Natural killer cell (primary cell): ENCODE measurements around the gene PDS5B. TPM values are rescaled to one million over a fixed set of nuclear protein-coding genes. Genes with fewer than 3 reads are reported as not detected.
"Not testable (repeated sequence)": the region's sequence is repeated elsewhere in the genome, so short reads cannot be mapped to it uniquely, and the experiment has no call there.

Source experiments
- ATAC-seq, 3 donors: fragments of 150-1000 bp in 2 of 3; fragments of 200-7000 bp in 1 of 3; cut with Tn5 transposase; 1 replicate in 1 of 3; 2 replicates in 2 of 3; pipeline ENCODE4 v1.10.0; 2021; ENCODE audit warnings: mild to moderate bottlenecking in 2 of 3, moderate library complexity in 2 of 3
- DNase-seq, 2 donors: peaks; one replicate each; pipeline versions ENCODE4 v3.0.0 to v3.0.0-alpha.2; 2013 to 2021; ENCODE audit warnings: mixed read lengths in 1 of 2
- H3K27ac ChIP-seq: one replicate; pipeline ENCODE4 v1.5.1; 2013; ENCODE audit warnings: mild to moderate bottlenecking, low read length
- H3K27me3 ChIP-seq: one replicate; pipeline ENCODE4 v1.6.1; 2013; ENCODE audit warnings: low read length; ENCODE audit not compliant: control insufficient read depth, insufficient read depth
- H3K36me3 ChIP-seq: one replicate; pipeline ENCODE4 v1.6.1; 2013; ENCODE audit warnings: low read length; ENCODE audit not compliant: control insufficient read depth, insufficient read depth
- H3K4me1 ChIP-seq: one replicate; pipeline ENCODE4 v1.6.1; 2013; ENCODE audit warnings: low read length; ENCODE audit not compliant: control insufficient read depth, insufficient read depth
- H3K4me3 ChIP-seq: one replicate; pipeline ENCODE4 v1.5.1; 2013; ENCODE audit warnings: low read length
- H3K9me3 ChIP-seq: one replicate; pipeline ENCODE4 v1.6.1; 2013; ENCODE audit warnings: low read length; ENCODE audit not compliant: control insufficient read depth, insufficient read depth
- H3K27ac Mint-ChIP-seq, 2 donors: one replicate each; pipeline ENCODE4 v1.8.0; 2022; ENCODE audit warnings: mild to moderate bottlenecking in 2 of 2, mixed read lengths in 2 of 2, moderate library complexity in 1 of 2
- H3K27me3 Mint-ChIP-seq, 2 donors: one replicate each; pipeline ENCODE4 v1.8.0; 2022; ENCODE audit warnings: low read depth in 2 of 2, mixed read lengths in 2 of 2
- H3K36me3 Mint-ChIP-seq: one replicate; pipeline ENCODE4 v1.8.0; 2022; ENCODE audit warnings: mixed read lengths
- H3K4me1 Mint-ChIP-seq, 2 donors: one replicate each; pipeline ENCODE4 v1.8.0; 2022; ENCODE audit warnings: mixed read lengths in 2 of 2
- H3K4me3 Mint-ChIP-seq: one replicate; pipeline ENCODE4 v1.8.0; 2022; ENCODE audit warnings: mild to moderate bottlenecking, moderate library complexity, mixed read lengths
- H3K9me3 Mint-ChIP-seq, 2 donors: one replicate each; pipeline ENCODE4 v1.8.0; 2022; ENCODE audit warnings: mixed read lengths in 2 of 2
- WGBS: methylation state at CpG from one replicate; pipeline ENCODE4 v1.1.7; 2013; ENCODE audit warnings: missing lambda C conversion rate; ENCODE audit not compliant: insufficient coverage; 5-methylcytosine and 5-hydroxymethylcytosine counted together
- intact Hi-C: fragments of 100-400 bp; cut with micrococcal nuclease; formaldehyde crosslinking; loops from one replicate; pipeline ENCODE4 v1.14.2; 2022
- total RNA-seq, 4 donors: library from RNA; stranded (reverse); fragments of 120-200 nt in 1 of 4; gene quantifications; one replicate each; pipeline versions ENCODE4 v1.2.3 to v1.2.4, GENCODE V29; 2013 to 2022
- TF ChIP-seq, protein P1 (sequence below): fragments of 200-600 bp; IDR thresholded peaks from one replicate; pipeline ENCODE4 v1.8.0; 2022; ENCODE audit warnings: antibody characterized with exemption

Gene PDS5B
- total RNA-seq, 3 donors from 2014 or later (not counting 1 experiment from before 2014, with no cell fraction given): 59.4 to 70.6 (median 64.7) TPM

DNA sequence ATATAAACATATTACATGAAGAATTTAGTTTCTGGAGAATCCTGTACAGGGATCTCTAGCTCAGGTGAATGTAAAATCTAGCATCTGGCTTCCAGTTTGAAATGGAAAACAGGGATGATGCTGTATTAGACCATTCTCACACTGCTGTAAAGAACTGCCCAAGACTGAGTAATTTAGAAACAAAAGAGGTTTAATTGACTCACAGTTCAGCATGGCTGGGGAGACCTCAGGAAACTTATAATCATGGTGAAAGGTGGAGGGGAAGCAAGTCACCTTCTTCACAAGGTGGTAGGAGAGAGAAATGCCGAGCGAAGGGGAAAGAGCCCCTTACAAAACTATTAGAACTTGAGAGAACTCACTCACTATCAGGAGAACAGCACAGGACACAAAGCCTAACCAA is 30.6 kb upstream of the PDS5B start:
- H3K27ac ChIP-seq: no peak overlapping the region
- DNase-seq (no peak), ATAC-seq (no peak)
- H3K27me3 ChIP-seq: no peaks in the 10 kb centered on the region
- Mint-ChIP-seq H3K4me3 (no peak overlapping the region), H3K4me1 (no peaks in the 10 kb centered on the region), H3K27me3 (peaks cover 4 to 10% of the 10 kb centered on the region in 2 donors), H3K36me3 (no peaks in the 10 kb centered on the region), H3K27ac (no peak overlapping the region), H3K9me3 (no peaks in the 10 kb centered on the region)
- WGBS: no CpG with 5 or more reads among the region's 2 CpGs
- no peaks in the 10 kb centered on the region for H3K9me3 ChIP-seq
- TF ChIP-seq, protein P1, sequence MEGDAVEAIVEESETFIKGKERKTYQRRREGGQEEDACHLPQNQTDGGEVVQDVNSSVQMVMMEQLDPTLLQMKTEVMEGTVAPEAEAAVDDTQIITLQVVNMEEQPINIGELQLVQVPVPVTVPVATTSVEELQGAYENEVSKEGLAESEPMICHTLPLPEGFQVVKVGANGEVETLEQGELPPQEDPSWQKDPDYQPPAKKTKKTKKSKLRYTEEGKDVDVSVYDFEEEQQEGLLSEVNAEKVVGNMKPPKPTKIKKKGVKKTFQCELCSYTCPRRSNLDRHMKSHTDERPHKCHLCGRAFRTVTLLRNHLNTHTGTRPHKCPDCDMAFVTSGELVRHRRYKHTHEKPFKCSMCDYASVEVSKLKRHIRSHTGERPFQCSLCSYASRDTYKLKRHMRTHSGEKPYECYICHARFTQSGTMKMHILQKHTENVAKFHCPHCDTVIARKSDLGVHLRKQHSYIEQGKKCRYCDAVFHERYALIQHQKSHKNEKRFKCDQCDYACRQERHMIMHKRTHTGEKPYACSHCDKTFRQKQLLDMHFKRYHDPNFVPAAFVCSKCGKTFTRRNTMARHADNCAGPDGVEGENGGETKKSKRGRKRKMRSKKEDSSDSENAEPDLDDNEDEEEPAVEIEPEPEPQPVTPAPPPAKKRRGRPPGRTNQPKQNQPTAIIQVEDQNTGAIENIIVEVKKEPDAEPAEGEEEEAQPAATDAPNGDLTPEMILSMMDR: no peak
- intact Hi-C loops: no loop called here
- no peaks in the 10 kb centered on the region for H3K4me1 ChIP-seq
- no peaks in the 10 kb centered on the region for H3K36me3 ChIP-seq
- no peak overlapping the region for H3K4me3 ChIP-seq

DNA sequence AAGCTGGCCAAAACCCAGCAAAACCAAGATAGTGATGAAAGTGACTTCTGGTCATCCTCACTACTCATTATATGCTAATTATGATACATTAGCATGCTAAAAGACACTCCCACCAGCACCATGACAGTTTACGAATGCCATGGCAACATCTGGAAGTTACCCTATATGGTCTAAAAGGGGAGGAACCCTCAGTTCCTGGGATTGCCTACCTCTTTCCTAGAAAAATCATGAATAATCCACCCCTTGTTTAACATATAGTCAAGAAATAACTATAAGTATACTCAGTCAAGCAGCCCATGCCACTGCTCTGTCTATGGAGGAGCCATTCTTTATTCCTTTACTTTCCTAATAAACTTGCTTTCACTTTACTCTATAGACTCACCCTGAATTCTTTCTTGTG is 25.4 kb upstream of the PDS5B start:
- DNase-seq, H3K27ac ChIP-seq, H3K36me3 ChIP-seq, H3K9me3 ChIP-seq, H3K27me3 ChIP-seq, H3K4me1 Mint-ChIP-seq, H3K4me3 ChIP-seq, intact Hi-C loops, H3K9me3 Mint-ChIP-seq, H3K4me1 ChIP-seq, H3K36me3 Mint-ChIP-seq, H3K4me3 Mint-ChIP-seq, H3K27ac Mint-ChIP-seq, ATAC-seq: not testable (repeated sequence)
- WGBS: 100% methylated on average over 1 of the region's 1 CpG
- peaks cover 3 to 13% of the 10 kb centered on the region in 2 donors for H3K27me3 Mint-ChIP-seq

DNA sequence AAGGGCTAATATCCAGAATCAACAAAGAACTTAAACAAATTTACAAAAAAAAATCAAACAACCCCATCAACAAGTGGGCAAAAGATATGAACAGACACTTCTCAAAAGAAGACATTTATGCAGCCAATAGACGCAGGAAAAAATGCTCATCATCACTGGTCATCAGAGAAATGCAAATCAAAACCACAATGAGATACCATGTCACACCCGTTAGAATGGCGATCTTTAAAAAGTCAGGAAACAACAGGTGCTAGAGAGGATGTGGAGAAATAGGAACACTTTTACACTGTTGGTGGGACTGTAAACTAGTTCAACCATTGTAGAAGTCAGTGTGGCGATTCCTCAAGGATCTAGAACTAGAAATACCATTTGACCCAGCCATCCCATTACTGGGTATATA is 10.6 kb upstream of the PDS5B start:
- ATAC-seq, H3K4me1 ChIP-seq, H3K27ac Mint-ChIP-seq, H3K4me3 Mint-ChIP-seq, H3K27ac ChIP-seq, H3K9me3 Mint-ChIP-seq, H3K4me1 Mint-ChIP-seq, H3K27me3 Mint-ChIP-seq, H3K36me3 Mint-ChIP-seq, DNase-seq, H3K27me3 ChIP-seq, H3K36me3 ChIP-seq, H3K4me3 ChIP-seq, intact Hi-C loops: not testable (repeated sequence)
- 87% methylated on average over 3 of the region's 4 CpGs for WGBS
- peaks cover 12% of the 10 kb centered on the region for H3K9me3 ChIP-seq

- H3K36me3 Mint-ChIP-seq: peaks cover 6% of the 10 kb centered on the region
- no peaks in the 10 kb centered on the region for H3K4me1 ChIP-seq
- no peaks in the 10 kb centered on the region for H3K36me3 ChIP-seq
- H3K4me3 ChIP-seq: no peak overlapping the region
- intact Hi-C loops: no loop called here
- no peak overlapping the region for H3K27ac Mint-ChIP-seq
- no peaks in the 10 kb centered on the region for H3K4me1 Mint-ChIP-seq
- peaks cover 0 to 7% of the 10 kb centered on the region in 2 donors for H3K9me3 Mint-ChIP-seq
- ATAC-seq: no peak
- no peak overlapping the region for H3K27ac ChIP-seq
- peaks cover 12% of the 10 kb centered on the region for H3K9me3 ChIP-seq
- peaks cover 0 to 6% of the 10 kb centered on the region in 2 donors for H3K27me3 Mint-ChIP-seq
- 98% methylated on average over 3 of the region's 3 CpGs for WGBS
- H3K27me3 ChIP-seq: no peaks in the 10 kb centered on the region
- no peak for DNase-seq
- H3K4me3 Mint-ChIP-seq: no peak overlapping the region
- TF ChIP-seq, protein P1: no peak
These were observed 9.2 kb upstream of the PDS5B start for GRCh38 chr13:32577032-32577431.
